Keratinocyte (primary cell): Measurements from ENCODE around the gene HIGD2B. TPM values are rescaled to one million over a fixed set of nuclear protein-coding genes. Genes with fewer than 3 reads are reported as not detected.
A peak's percentile ranks its signal among the peaks of the same experiment; 100 is the strongest.

ENCODE experiments used
- DNase-seq: peaks from one replicate; pipeline ENCODE4 v3.0.0-alpha.2; 2011; ENCODE audit warnings: low read depth, missing footprints, low spot score
- FAIRE-seq: peaks from 2 replicates; lab custom pipeline; 2011; peaks lifted over from hg19 to GRCh38; lab: Jason Lieb, UNC
- H2AFZ ChIP-seq: 2 replicates; pipeline ENCODE4 v1.6.0; 2012; ENCODE audit warnings: low read length, control low read depth, inconsistent platforms; ENCODE audit not compliant: control insufficient read depth
- H3K27ac ChIP-seq: 2 replicates; pipeline ENCODE4 v1.5.1; 2011; ENCODE audit warnings: low read length; ENCODE audit not compliant: control insufficient read depth, insufficient read depth
- H3K27me3 ChIP-seq: 3 replicates; pipeline ENCODE4 v1.6.0; 2011; ENCODE audit warnings: low read length; ENCODE audit not compliant: control insufficient read depth, insufficient read depth; ENCODE audit errors: extremely low read depth
- H3K36me3 ChIP-seq, 2 experiments: 2 replicates in 1 of 2; 3 replicates in 1 of 2; pipeline ENCODE4 v1.5.1; 2011; ENCODE audit warnings: low read length in 2 of 2, mild to moderate bottlenecking in 1 of 2; ENCODE audit not compliant: control insufficient read depth in 2 of 2, insufficient read depth in 2 of 2; ENCODE audit errors: extremely low read depth in 1 of 2
- H3K4me1 ChIP-seq: 3 replicates; pipeline ENCODE4 v1.5.1; 2011; ENCODE audit warnings: low read length; ENCODE audit not compliant: control insufficient read depth, insufficient read depth; ENCODE audit errors: extremely low read depth
- H3K4me2 ChIP-seq: 3 replicates; pipeline ENCODE4 v1.6.0; 2011; ENCODE audit warnings: low read depth, low read length; ENCODE audit not compliant: control insufficient read depth, insufficient read depth; ENCODE audit errors: extremely low read depth
- H3K4me3 ChIP-seq, 3 experiments: fragments of 200-600 bp in 1 of 3; sonication (generic) in 1 of 3; 2 replicates in 2 of 3; 3 replicates in 1 of 3; pipeline ENCODE4 v1.5.1; 2011 to 2016; ENCODE audit warnings: low read length in 3 of 3, mild to moderate bottlenecking in 3 of 3, control low read depth in 2 of 3, inconsistent platforms in 1 of 3, low read depth in 1 of 3, mixed read lengths in 1 of 3, mixed run types in 1 of 3, moderate library complexity in 1 of 3; ENCODE audit not compliant: control insufficient read depth in 2 of 3, insufficient read depth in 2 of 3; ENCODE audit errors: extremely low read depth in 1 of 3
- H3K79me2 ChIP-seq: 2 replicates; pipeline ENCODE4 v1.6.0; 2012; ENCODE audit warnings: low read length; ENCODE audit not compliant: control insufficient read depth, insufficient read depth
- H3K9ac ChIP-seq: 3 replicates; pipeline ENCODE4 v1.6.0; 2011; ENCODE audit warnings: low read length; ENCODE audit not compliant: control insufficient read depth, insufficient read depth; ENCODE audit errors: extremely low read depth
- H3K9me1 ChIP-seq: 3 replicates; pipeline ENCODE4 v1.6.0; 2011; ENCODE audit warnings: low read length; ENCODE audit not compliant: control insufficient read depth, insufficient read depth; ENCODE audit errors: extremely low read depth
- H3K9me3 ChIP-seq: 2 replicates; pipeline ENCODE4 v1.5.1; 2012; ENCODE audit warnings: low read depth, low read length; ENCODE audit not compliant: control insufficient read depth
- H4K20me1 ChIP-seq: 3 replicates; pipeline ENCODE4 v1.6.0; 2011; ENCODE audit warnings: low read length; ENCODE audit not compliant: control insufficient read depth, insufficient read depth; ENCODE audit errors: extremely low read depth
- EZH2 ChIP-seq: IDR thresholded peaks from one replicate; pipeline ENCODE4 v1.6.1; 2012; ENCODE audit warnings: inconsistent platforms, mild to moderate bottlenecking, low read length, moderate library complexity
- dilution Hi-C: fragments of 300-500 bp; cut with MboI; formaldehyde crosslinking; loops from one replicate; pipeline ENCODE4 v1.7.0; 2020; ENCODE audit warnings: low sequenced_read_pairs; ENCODE audit not compliant: extremely low pct_ligation_motif_present
- polyA plus RNA-seq, 5 experiments: library from polyadenylated mRNA; depleted of rRNA in 3 of 5; stranded (reverse) in 3 of 5; stranded (forward) in 1 of 5; unstranded in 1 of 5; fragments of >200 nt; gene quantifications; 1 replicate in 1 of 5; 2 replicates in 3 of 5; 3 replicates in 1 of 5; pipeline versions ENCODE4 v1.2.1 to v1.2.3, GENCODE V29; 2011 to 2012; ENCODE audit warnings: missing spikeins in 2 of 5, low read depth in 1 of 5, low replicate concordance in 1 of 5
- TF ChIP-seq, protein P1 (sequence below), 3 experiments: IDR thresholded peaks in 1 of 3; conservative IDR thresholded peaks in 1 of 3; optimal IDR thresholded peaks in 1 of 3; 2 replicates in 2 of 3; 3 replicates in 1 of 3; pipeline versions ENCODE3 to v1.5.1; 2011; ENCODE audit warnings: low read length in 3 of 3, mild to moderate bottlenecking in 3 of 3, moderate library complexity in 2 of 3, control low read depth in 1 of 3, inconsistent platforms in 1 of 3; ENCODE audit not compliant: insufficient read depth in 2 of 3; ENCODE audit errors: extremely low read depth in 1 of 3

HIGD2B gene
- polyA plus RNA-seq, 1 donor (not counting 4 experiments of a cell fraction or from before 2014, with no cell fraction given), result not detected

DNA sequence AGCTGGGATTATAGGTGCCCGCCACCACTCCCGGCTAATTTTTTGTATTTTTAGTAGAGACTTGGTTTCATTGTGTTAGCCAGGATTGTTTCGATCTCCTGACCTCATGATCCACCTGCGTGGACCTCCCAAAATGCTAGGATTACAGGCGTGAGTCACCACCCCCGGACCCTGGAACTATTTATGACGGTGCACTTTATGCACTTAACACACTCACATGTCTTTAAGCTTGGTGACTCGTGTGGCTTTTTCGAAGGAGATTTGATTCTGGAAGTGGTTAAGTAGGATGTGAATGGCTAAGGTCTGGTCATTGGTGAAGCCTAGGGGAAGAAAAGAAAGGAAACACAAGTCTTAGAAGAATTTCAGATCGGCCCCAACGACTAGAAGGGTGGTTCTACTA lies 20.3 kb upstream of the HIGD2B start:
- Histone ChIP-seq H3K4me1 (no peaks in the 10 kb centered on the region), H3K27ac (no peak overlapping the region), H3K79me2 (no peaks in the 10 kb centered on the region), H2AFZ (no peak overlapping the region), H3K4me2 (no peak overlapping the region), H3K4me3 (no peak overlapping the region), H3K9ac (no peak overlapping the region), H3K9me3 (no peaks in the 10 kb centered on the region), H3K36me3 (no peaks in the 10 kb centered on the region), H3K27me3 (no peaks in the 10 kb centered on the region), H4K20me1 (no peaks in the 10 kb centered on the region), H3K9me1 (no peaks in the 10 kb centered on the region)
- TF ChIP-seq, protein P1, sequence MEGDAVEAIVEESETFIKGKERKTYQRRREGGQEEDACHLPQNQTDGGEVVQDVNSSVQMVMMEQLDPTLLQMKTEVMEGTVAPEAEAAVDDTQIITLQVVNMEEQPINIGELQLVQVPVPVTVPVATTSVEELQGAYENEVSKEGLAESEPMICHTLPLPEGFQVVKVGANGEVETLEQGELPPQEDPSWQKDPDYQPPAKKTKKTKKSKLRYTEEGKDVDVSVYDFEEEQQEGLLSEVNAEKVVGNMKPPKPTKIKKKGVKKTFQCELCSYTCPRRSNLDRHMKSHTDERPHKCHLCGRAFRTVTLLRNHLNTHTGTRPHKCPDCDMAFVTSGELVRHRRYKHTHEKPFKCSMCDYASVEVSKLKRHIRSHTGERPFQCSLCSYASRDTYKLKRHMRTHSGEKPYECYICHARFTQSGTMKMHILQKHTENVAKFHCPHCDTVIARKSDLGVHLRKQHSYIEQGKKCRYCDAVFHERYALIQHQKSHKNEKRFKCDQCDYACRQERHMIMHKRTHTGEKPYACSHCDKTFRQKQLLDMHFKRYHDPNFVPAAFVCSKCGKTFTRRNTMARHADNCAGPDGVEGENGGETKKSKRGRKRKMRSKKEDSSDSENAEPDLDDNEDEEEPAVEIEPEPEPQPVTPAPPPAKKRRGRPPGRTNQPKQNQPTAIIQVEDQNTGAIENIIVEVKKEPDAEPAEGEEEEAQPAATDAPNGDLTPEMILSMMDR (optimal IDR thresholded peaks at IDR 0.05 in 1 of 3, IDR thresholded peaks at IDR 0.05 in 1 of 3, conservative IDR thresholded peaks at IDR 0.05 in 1 of 3; ENCODE audit: extremely low read depth in 1 of 3, insufficient read depth in 2 of 3, low read length in 3 of 3), result no peak
- TF ChIP-seq EZH2, result no peak
- dilution Hi-C loops, result no loop called here
- DNase-seq (no peak), FAIRE-seq (no peak)

DNA sequence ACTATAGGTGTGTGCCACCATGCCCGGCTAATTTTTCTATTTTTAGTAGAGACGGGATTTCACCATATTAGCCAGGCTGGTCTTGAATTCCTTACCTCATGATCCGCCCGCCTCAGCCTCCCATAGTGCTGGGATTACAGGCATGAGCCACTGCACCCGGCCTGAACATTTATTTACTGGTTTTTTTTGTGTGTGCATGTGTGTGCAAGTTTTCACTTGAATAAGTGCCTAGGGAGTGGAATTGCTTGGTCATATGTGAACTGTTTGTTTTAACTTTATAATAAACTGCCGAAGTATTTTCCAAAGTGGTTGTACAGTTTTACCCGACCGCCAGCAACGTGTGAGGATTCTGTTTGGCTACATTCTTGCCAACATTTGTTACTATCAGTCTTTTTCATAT lies 14.1 kb upstream of the HIGD2B start:
- H3K9me1 ChIP-seq, result no peaks in the 10 kb centered on the region
- H3K4me3 ChIP-seq, result peak overlapping the region in 1 of 3 experiments; percentile 18
- DNase-seq (no peak), FAIRE-seq (no peak)
- no peaks in the 10 kb centered on the region for H3K36me3 ChIP-seq
- peaks cover 9% of the 10 kb centered on the region for H3K4me1 ChIP-seq
- no peaks in the 10 kb centered on the region for H3K9me3 ChIP-seq
- H3K27me3 ChIP-seq, result no peaks in the 10 kb centered on the region
- H3K9ac ChIP-seq, result no peak overlapping the region
- no peaks in the 10 kb centered on the region for H3K79me2 ChIP-seq
- peak overlapping the region; percentile 72 for H3K4me2 ChIP-seq
- no peak for TF ChIP-seq EZH2
- TF ChIP-seq, protein P1 (optimal IDR thresholded peaks at IDR 0.05 in 1 of 3, IDR thresholded peaks at IDR 0.05 in 1 of 3, conservative IDR thresholded peaks at IDR 0.05 in 1 of 3; ENCODE audit: extremely low read depth in 1 of 3, insufficient read depth in 2 of 3, low read length in 3 of 3), result no peak
- no peak overlapping the region for H3K27ac ChIP-seq
- H2AFZ ChIP-seq, result peak overlapping the region; percentile 47
- H4K20me1 ChIP-seq, result no peaks in the 10 kb centered on the region
- dilution Hi-C loops, result no loop called here
